H1 (cell line): Measurements from ENCODE around the gene LRP1. TPM values are rescaled to one million over a fixed set of nuclear protein-coding genes. Genes with fewer than 3 reads are reported as not detected.
A peak's percentile ranks its signal among the peaks of the same experiment; 100 is the strongest.

Experiments
- CTCF ChIA-PET: fragments of 300-600 bp; sonication (Branson Sonifier 250); formaldehyde crosslinking; loops from one replicate; lab custom pipeline; 2021; ENCODE audit not compliant: partially characterized antibody; lab: Charles Lee
- POLR2A ChIA-PET: fragments of 300-600 bp; sonication (Branson Sonifier 250); formaldehyde crosslinking; loops from one replicate; lab custom pipeline; 2021; ENCODE audit warnings: inconsistent platforms; ENCODE audit not compliant: partially characterized antibody; lab: Charles Lee
- DNase-seq, 2 experiments: peaks; one replicate each; pipeline versions ENCODE4 v3.0.0 to v3.0.0-alpha.2; 2010 to 2022; ENCODE audit warnings: low spot score in 2 of 2, low read depth in 1 of 2, mixed read lengths in 1 of 2
- FAIRE-seq: peaks from 2 replicates; lab custom pipeline; 2011; peaks lifted over from hg19 to GRCh38; lab: Jason Lieb, UNC
- H2AFZ ChIP-seq: 2 replicates; pipeline ENCODE4 v1.8.1; 2012; ENCODE audit warnings: low read length, inconsistent platforms
- H2AK5ac ChIP-seq: 2 replicates; pipeline ENCODE4 v1.6.1; 2013; ENCODE audit warnings: low read depth, low read length
- H2BK120ac ChIP-seq: replicated peaks from 2 replicates; pipeline ENCODE3; 2013; ENCODE audit warnings: low read depth, low read length, inconsistent platforms
- H2BK12ac ChIP-seq: 2 replicates; pipeline ENCODE4 v1.6.1; 2013; ENCODE audit warnings: low read depth, low read length
- H2BK15ac ChIP-seq: 2 replicates; pipeline ENCODE4 v1.6.1; 2013; ENCODE audit warnings: low read length
- H2BK20ac ChIP-seq: 2 replicates; pipeline ENCODE4 v1.6.1; 2013; ENCODE audit warnings: low read length
- H2BK5ac ChIP-seq: 2 replicates; pipeline ENCODE4 v1.6.1; 2013; ENCODE audit warnings: low read depth, low read length
- H3K14ac ChIP-seq: 2 replicates; pipeline ENCODE4 v1.6.1; 2013; ENCODE audit warnings: inconsistent platforms; ENCODE audit not compliant: insufficient read length
- H3K18ac ChIP-seq: 2 replicates; pipeline ENCODE4 v1.6.1; 2013; ENCODE audit warnings: low read length; ENCODE audit errors: extremely low read depth
- H3K23ac ChIP-seq: 2 replicates; pipeline ENCODE4 v1.6.1; 2013; ENCODE audit warnings: inconsistent platforms; ENCODE audit not compliant: insufficient read length
- H3K23me2 ChIP-seq: 2 replicates; pipeline ENCODE4 v1.6.1; 2013; ENCODE audit warnings: low read depth, low read length
- H3K27ac ChIP-seq: 2 replicates; pipeline ENCODE4 v1.6.1; 2011; ENCODE audit warnings: low read depth, low read length, inconsistent platforms
- H3K27me3 ChIP-seq, 4 experiments: replicated peaks in 1 of 4; 1 replicate in 1 of 4; 2 replicates in 3 of 4; pipeline versions ENCODE4 v1.6.1 to v1.8.1; 2011 to 2013; ENCODE audit warnings: low read length in 3 of 4, mild to moderate bottlenecking in 3 of 4, inconsistent platforms in 2 of 4, mixed read lengths in 2 of 4, moderate library complexity in 1 of 4; ENCODE audit not compliant: control insufficient read depth in 3 of 4, insufficient read depth in 3 of 4; ENCODE audit errors: extremely low read depth in 1 of 4
- H3K36me3 ChIP-seq, 4 experiments: 2 replicates each; pipeline versions ENCODE4 v1.6.1 to v1.8.1; 2011 to 2013; ENCODE audit warnings: mild to moderate bottlenecking in 4 of 4, low read length in 3 of 4, moderate library complexity in 2 of 4, control low read depth in 1 of 4, inconsistent platforms in 1 of 4; ENCODE audit not compliant: insufficient read depth in 4 of 4, control insufficient read depth in 2 of 4
- H3K4ac ChIP-seq: replicated peaks from 2 replicates; pipeline ENCODE3; 2013; ENCODE audit warnings: low read length, low read depth, mixed read lengths, inconsistent platforms; ENCODE audit not compliant: insufficient read length
- H3K4me1 ChIP-seq, 4 experiments: replicated peaks in 1 of 4; 1 replicate in 1 of 4; 2 replicates in 3 of 4; pipeline versions ENCODE4 v1.6.1 to v1.8.1; 2011 to 2013; ENCODE audit warnings: low read length in 3 of 4, inconsistent platforms in 2 of 4, mixed read lengths in 1 of 4; ENCODE audit not compliant: insufficient read depth in 4 of 4, control insufficient read depth in 3 of 4
- H3K4me2 ChIP-seq, 2 experiments: 2 replicates each; pipeline versions ENCODE4 v1.6.1 to v1.8.1; 2011 to 2013; ENCODE audit warnings: low read depth in 2 of 2, low read length in 2 of 2, control low read depth in 1 of 2, inconsistent platforms in 1 of 2, mild to moderate bottlenecking in 1 of 2; ENCODE audit not compliant: insufficient read depth in 1 of 2
- H3K4me3 ChIP-seq, 4 experiments: fragments of 200-600, 300-600 bp in 1 of 4; sonication (generic), shearing (Covaris generic), sonication (Bioruptor Twin) in 1 of 4; 2 replicates each; pipeline versions ENCODE4 v1.5.1 to v1.8.1; 2011 to 2016; ENCODE audit warnings: low read length in 4 of 4, low read depth in 3 of 4, control low read depth in 2 of 4, inconsistent platforms in 2 of 4, mild to moderate bottlenecking in 2 of 4, mixed read lengths in 1 of 4, moderate library complexity in 1 of 4; ENCODE audit not compliant: insufficient read depth in 2 of 4; ENCODE audit errors: extremely low read depth in 1 of 4
- H3K56ac ChIP-seq: replicated peaks from 2 replicates; pipeline ENCODE3; 2013; ENCODE audit warnings: low read depth, mild to moderate bottlenecking, mixed read lengths, low read length, inconsistent platforms; ENCODE audit not compliant: insufficient read length
- H3K79me1 ChIP-seq: 2 replicates; pipeline ENCODE4 v1.6.1; 2013; ENCODE audit warnings: low read depth, low read length, control low read depth
- H3K79me2 ChIP-seq, 2 experiments: 2 replicates each; pipeline versions ENCODE4 v1.6.1 to v1.8.1; 2012 to 2013; ENCODE audit warnings: low read length in 2 of 2, mild to moderate bottlenecking in 2 of 2, inconsistent platforms in 1 of 2; ENCODE audit not compliant: insufficient read depth in 2 of 2, control insufficient read depth in 1 of 2
- H3K9ac ChIP-seq, 4 experiments: replicated peaks in 1 of 4; 1 replicate in 1 of 4; 2 replicates in 3 of 4; pipeline versions ENCODE4 v1.6.1 to v1.8.1; 2011 to 2013; ENCODE audit warnings: low read depth in 3 of 4, low read length in 3 of 4, control low read depth in 2 of 4, mild to moderate bottlenecking in 2 of 4, moderate library complexity in 2 of 4, inconsistent platforms in 1 of 4; ENCODE audit errors: extremely low read depth in 1 of 4
- H3K9me3 ChIP-seq, 2 experiments: 2 replicates each; pipeline versions ENCODE4 v1.6.1 to v1.8.1; 2012 to 2013; ENCODE audit warnings: mild to moderate bottlenecking in 2 of 2, moderate library complexity in 2 of 2, control low read depth in 1 of 2, inconsistent platforms in 1 of 2, low read depth in 1 of 2, low read length in 1 of 2, mixed read lengths in 1 of 2; ENCODE audit not compliant: insufficient read depth in 2 of 2
- H4K20me1 ChIP-seq, 2 experiments: replicated peaks in 1 of 2; 2 replicates each; pipeline versions ENCODE3 to v1.8.1; 2011 to 2013; ENCODE audit warnings: inconsistent platforms in 2 of 2, low read length in 2 of 2, mild to moderate bottlenecking in 1 of 2; ENCODE audit not compliant: insufficient read depth in 2 of 2, control insufficient read depth in 1 of 2
- H4K5ac ChIP-seq: 2 replicates; pipeline ENCODE4 v1.6.1; 2013; ENCODE audit warnings: low read length, low read depth, mixed read lengths, inconsistent platforms; ENCODE audit not compliant: insufficient read length
- H4K8ac ChIP-seq: 2 replicates; pipeline ENCODE4 v1.8.0; 2013; ENCODE audit warnings: mild to moderate bottlenecking, moderate library complexity, low read length, inconsistent platforms; ENCODE audit not compliant: insufficient read depth; ENCODE audit errors: extremely low read depth
- H4K91ac ChIP-seq: replicated peaks from 2 replicates; pipeline ENCODE3; 2013; ENCODE audit warnings: low read length, mixed read lengths, inconsistent platforms; ENCODE audit not compliant: insufficient read length
- CREB1 ChIP-seq: IDR thresholded peaks from 2 replicates; pipeline ENCODE4 v1.6.1; 2012; ENCODE audit warnings: inconsistent platforms
- EGR1 ChIP-seq: IDR thresholded peaks from 2 replicates; pipeline ENCODE4 v1.6.1; 2011; ENCODE audit warnings: low read depth, low read length, borderline replicate concordance
- EZH2 ChIP-seq: fragments of 200-600 bp; sonication (generic); IDR thresholded peaks from 2 replicates; pipeline ENCODE4 v1.7.1; 2012; ENCODE audit warnings: low read depth, mild to moderate bottlenecking, moderate library complexity, low read length, inconsistent platforms; ENCODE audit not compliant: severe bottlenecking
- HDAC2 ChIP-seq, 2 experiments: fragments of 300-600 bp in 1 of 2; sonication (generic) in 1 of 2; IDR thresholded peaks; 2 replicates each; pipeline ENCODE4 v1.6.1; 2011 to 2012; ENCODE audit warnings: low read depth in 2 of 2, low read length in 2 of 2, mild to moderate bottlenecking in 2 of 2, moderate library complexity in 2 of 2, borderline replicate concordance in 1 of 2, inconsistent platforms in 1 of 2
- JUN ChIP-seq: IDR thresholded peaks from 2 replicates; pipeline ENCODE4 v1.6.1; 2011; ENCODE audit warnings: low read depth, mild to moderate bottlenecking, improper control_type of control experiment, low read length
- POLR2AphosphoS5 ChIP-seq: IDR thresholded peaks from 2 replicates; pipeline ENCODE4 v1.6.1; 2011; ENCODE audit warnings: low read depth, low read length
- RFX5 ChIP-seq: IDR thresholded peaks from 2 replicates; pipeline ENCODE4 v1.6.1; 2011; ENCODE audit warnings: low read depth, low read length, improper control_type of control experiment, borderline replicate concordance
- SIN3A ChIP-seq, 2 experiments: IDR thresholded peaks in 1 of 2; conservative IDR thresholded peaks in 1 of 2; 2 replicates each; pipeline ENCODE4 v1.6.1; 2011 to 2012; ENCODE audit warnings: low read length in 2 of 2, improper control_type of control experiment in 1 of 2, low read depth in 1 of 2, mild to moderate bottlenecking in 1 of 2
- SUZ12 ChIP-seq: fragments of 200-600 bp; sonication (generic); IDR thresholded peaks from 2 replicates; pipeline ENCODE4 v1.6.1; 2012; ENCODE audit warnings: mild to moderate bottlenecking, inconsistent platforms, low read length, moderate library complexity, mixed read lengths
- TAF1 ChIP-seq: IDR thresholded peaks from 2 replicates; pipeline ENCODE4 v1.6.1; 2011; ENCODE audit warnings: mild to moderate bottlenecking, low read depth, low read length
- WGBS, 2 experiments: shearing (Covaris generic) in 1 of 2; methylation state at CpG; one replicate each; pipeline versions ENCODE4 v1.1.6 to v1.1.7; 2013 to 2015; ENCODE audit warnings: low lambda C conversion rate in 2 of 2, mixed read lengths in 2 of 2, inconsistent platforms in 1 of 2, low coverage in 1 of 2, missing lambda C conversion rate in 1 of 2; ENCODE audit not compliant: insufficient replicate concordance in 2 of 2, insufficient coverage in 1 of 2, insufficient read length in 1 of 2; ENCODE audit errors: extremely low coverage in 1 of 2, missing lambda C conversion rate in 1 of 2; 5-methylcytosine and 5-hydroxymethylcytosine counted together
- polyA plus RNA-seq, 7 experiments: library from polyadenylated mRNA; depleted of rRNA in 3 of 7; stranded (reverse) in 5 of 7; unstranded in 2 of 7; fragments of >200 nt in 5 of 7; fragments of 200-250 nt in 2 of 7; gene quantifications; 1 replicate in 5 of 7; 2 replicates in 1 of 7; 4 replicates in 1 of 7; pipeline versions ENCODE4 v1.2.1 to v1.2.3, GENCODE V29; 2011 to 2013; ENCODE audit warnings: missing spikeins in 2 of 7, mixed read lengths in 2 of 7
- total RNA-seq: library from RNA; stranded (reverse); fragmentation: NEBNext Ultra II Directional; extraction: Animal tissue kit (Norgen Biotek cat#: 25700); gene quantifications from 2 replicates; pipeline ENCODE4 v1.2.1, GENCODE V29; 2021

LRP1 gene
- total and polyA plus RNA-seq, 2 of the 8 experiments (the other 6 are each of a cell fraction or from before 2014, with no cell fraction given), result 35.3 to 92.5 TPM

- peaks cover 2 to 19% (median 9%) of the 10 kb centered on the region in 4 experiments; a peak in 5 of 8 replicates for H3K36me3 ChIP-seq
- no peaks in the 10 kb centered on the region for H3K79me2 ChIP-seq
- peak overlapping the region; percentile 72; the same call in 1 of the 2 replicates for H2BK12ac ChIP-seq
- H3K23ac ChIP-seq, result no peak overlapping the region
- H3K4me2 ChIP-seq, result peak overlapping the region; percentile 70 to 91
- H2BK20ac ChIP-seq, result no peak overlapping the region
- H4K8ac ChIP-seq, result no peak overlapping the region
- H2AFZ ChIP-seq, result no peak overlapping the region
- H3K4me1 ChIP-seq, result peaks cover 9 to 42% (median 33%) of the 10 kb centered on the region in 4 experiments
- H3K23me2 ChIP-seq, result peaks cover 7% of the 10 kb centered on the region; the same call in 1 of the 2 replicates
- ChIA-PET POLR2A (interaction anchor here (0.8 to 8.8 kb wide), 4 partner anchors 19 to 79 kb away, joined by 4 to 686 read pairs (median 6); partner anchors contain the start of gene SHMT2), CTCF (interaction anchor here (0.7 to 10.1 kb wide), 7 partner anchors 7 to 255 kb away, joined by 3 to 726 read pairs (median 7); partner anchors contain the start of genes SHMT2 and STAC3)
- TF ChIP-seq RFX5 (peak; percentile 79), EGR1 (no peak), CREB1 (0 out of 2 replicates have a peak, but pooled peaks have one; percentile 26), HDAC2 (IDR thresholded peaks at IDR 0.05; ENCODE audit: borderline replicate concordance in 1 of 2, low read depth in 2 of 2, low read length in 2 of 2) (no peak), SUZ12 (peak; percentile 65; the same call in 1 of the 2 replicates), EZH2 (peak; percentile 79), POLR2AphosphoS5 (no peak), TAF1 (no peak), SIN3A (conservative IDR thresholded peaks at IDR 0.05 in 1 of 2, IDR thresholded peaks at IDR 0.05 in 1 of 2; ENCODE audit: low read depth in 1 of 2, low read length in 2 of 2) (no peak), JUN (no peak)
- 52% methylated on average over 5 of the region's 7 CpGs; no CpG with 5 or more reads in 1 of the 2 experiments for WGBS, 2 experiments
- H2AK5ac ChIP-seq, result no peak overlapping the region
- H3K9ac ChIP-seq, result no peak overlapping the region; a peak in 1 of 7 replicates
- H3K27ac ChIP-seq, result no peak overlapping the region
- peaks cover 55 to 68% (median 66%) of the 10 kb centered on the region in 4 experiments for H3K27me3 ChIP-seq
- no peak overlapping the region for H3K18ac ChIP-seq
- H3K14ac ChIP-seq, result no peak overlapping the region
- FAIRE-seq (no peak), DNase-seq (peak in 1 of 2 experiments; percentile 55)
- no peaks in the 10 kb centered on the region for H3K9me3 ChIP-seq
- peaks cover 13 to 36% of the 10 kb centered on the region in 2 experiments for H4K20me1 ChIP-seq
- no peak overlapping the region for H4K91ac ChIP-seq
- H3K4me3 ChIP-seq, result peak overlapping the region in 2 of 4 experiments; percentile 17 to 57; a peak in 3 of 8 replicates
- H2BK15ac ChIP-seq, result peak overlapping the region; percentile 97; the same call in 1 of the 2 replicates
- no peak overlapping the region for H2BK120ac ChIP-seq
- H3K4ac ChIP-seq, result no peak overlapping the region
- no peak overlapping the region for H4K5ac ChIP-seq
- no peak overlapping the region for H2BK5ac ChIP-seq
- H3K56ac ChIP-seq, result no peak overlapping the region
- H3K79me1 ChIP-seq, result no peaks in the 10 kb centered on the region
These were observed 87.4 kb downstream of the LRP1 start for GRCh38 chr12:57215668-57216013.
